Heart right ventricle (tissue), 16 donors: ENCODE data around the gene UBE2D2. TPM values are rescaled to one million over a fixed set of nuclear protein-coding genes. Genes with fewer than 3 reads are reported as not detected.
A peak's percentile ranks its signal among the peaks of the same experiment; 100 is the strongest.
"Not testable (repeated sequence)": the region's sequence is repeated elsewhere in the genome, so short reads cannot be mapped to it uniquely, and the experiment has no call there.

Experiments
- ATAC-seq, 8 donors: fragments of 200-7000 bp; cut with Tn5 transposase; one replicate each; pipeline ENCODE4 v1.9.1; 2020; ENCODE audit warnings: mild to moderate bottlenecking in 8 of 8, moderate library complexity in 8 of 8, moderate number of reproducible peaks in 1 of 8
- DNase-seq, 2 donors: peaks; one replicate each; pipeline ENCODE4 v3.0.0-alpha.2; 2020
- H3K27ac ChIP-seq, 10 donors: fragments of 200-600 bp; sonication (generic) in 2 of 10; one replicate each; pipeline versions ENCODE4 v1.5.0 to v1.8.0; 2020 to 2022; ENCODE audit warnings: mild to moderate bottlenecking in 3 of 10
- H3K27me3 ChIP-seq, 7 donors: fragments of 200-600 bp; one replicate each; pipeline ENCODE4 v1.8.0; 2021 to 2022; ENCODE audit warnings: mild to moderate bottlenecking in 2 of 7
- H3K36me3 ChIP-seq, 9 donors: fragments of 200-600 bp; sonication (generic) in 1 of 9; one replicate each; pipeline versions ENCODE4 v1.5.0 to v1.8.0; 2020 to 2022; ENCODE audit warnings: mild to moderate bottlenecking in 2 of 9
- H3K4me1 ChIP-seq, 9 donors: fragments of 200-600 bp; sonication (generic) in 1 of 9; one replicate each; pipeline versions ENCODE4 v1.5.0 to v1.8.0; 2020 to 2022; ENCODE audit warnings: mild to moderate bottlenecking in 4 of 9
- H3K4me3 ChIP-seq, 10 donors: fragments of 200-600 bp; sonication (generic) in 2 of 10; one replicate each; pipeline versions ENCODE4 v1.5.0 to v1.8.0; 2020 to 2022; ENCODE audit warnings: mild to moderate bottlenecking in 7 of 10, moderate library complexity in 2 of 10
- H3K9me3 ChIP-seq, 11 donors: fragments of 200-600 bp in 10 of 11; sonication (generic) in 2 of 11; one replicate each; pipeline versions ENCODE4 v1.5.0 to v1.8.0; 2013 to 2022; ENCODE audit warnings: mild to moderate bottlenecking in 2 of 11, control low read depth in 1 of 11, moderate library complexity in 1 of 11
- CTCF ChIP-seq, 9 donors: fragments of 200-600 bp; sonication (generic) in 2 of 9; IDR thresholded peaks; one replicate each; pipeline versions ENCODE4 v1.5.0 to v1.8.0; 2021 to 2022; ENCODE audit warnings: antibody characterized with exemption in 9 of 9, mild to moderate bottlenecking in 5 of 9, moderate library complexity in 1 of 9
- WGBS, 2 donors: extraction: QIAGEN DNeasy Blood & Tissue Kit; methylation state at CpG; one replicate each; pipeline ENCODE4 v1.1.7; 2013; ENCODE audit warnings: inconsistent platforms in 1 of 2; 5-methylcytosine and 5-hydroxymethylcytosine counted together
- intact Hi-C, 10 donors: fragments of 100-400 bp; cut with DNase I; formaldehyde crosslinking; loops; one replicate each; pipeline versions ENCODE4 v1.11.1 to v1.14.2; 2022
- long read RNA-seq, 3 donors: library from polyadenylated mRNA; unstranded; transcript quantifications; one replicate each; pipeline ENCODE4 v2.0.0, GENCODE V29; 2020 to 2021
- polyA plus RNA-seq, 2 donors: library from polyadenylated mRNA; stranded (reverse); fragments of 200-250 nt; gene quantifications; one replicate each; pipeline ENCODE4 v1.2.3, GENCODE V29; 2013
- total RNA-seq, 10 donors: library from RNA; stranded (reverse); fragmentation: NEBNext Ultra II Directional in 3 of 10; extraction: Animal tissue kit (Norgen Biotek cat#: 25700) in 3 of 10; gene quantifications; one replicate each; pipeline versions ENCODE4 v1.2.1 to v1.2.4, GENCODE V29; 2021 to 2023
- donor health status: Arrhythmogenic right ventricular cardiomyopathy.
- donor health status: ischemic (EF 13 %, LVEDD 7.1; RV severe dilation, severe dysfunction).
- donor health status: healthy with polysubstance abuse.
- donor health status: DM: no; HTN: yes; CAD: no.
- donor health status: DM: no; HTN: no; CAD: no.
- donor health status: ischemic (EF 25% LVEDD 6.9; RV normal size, moderate dysfunction).
- donor health status: ischemic (EF 25% LVEDD 5.7; RV mildly dilated, moderate dysfunction).
- donor health status: healthy.
- donor health status: DM: yes; HTN: yes; CAD: no.
- donor health status: Ischemic cardiomyopathy.
- donor health status: ischemic (EF 35%, LVEDD 5.7; RV mildly dilated, moderate dysfunction).
- donor health status: nonischemic (EF 11% LVEDD 7.7; RV severe dilation, severe dysfunction).
- donor health status: DM: yes; HTN: yes; CAD: no.
- donor health status: PGD.
- donor health status: ischemic (EF 29% LVEDD 5.4; RV normal size, mild dysfunction).
- donor health status: nonischemic (EF 23%, LVEDD 6.1; RV moderate dilation, normal function).

Gene UBE2D2
- total RNA-seq (100 to 1,000 TPM; 121 to 162 (median 141) TPM), polyA plus RNA-seq (100 to 1,000 TPM in 1 of 2 donors, 10 to 100 TPM in 1; 59.3 to 106 TPM)
- long read RNA-seq, donor 1, transcript UBE2D2-202 (7 exons, 2,702 nt): major isoform, 114 of 134 reads
- long read RNA-seq, donor 1, partial matches to known transcripts: 9 of 134 reads
- long read RNA-seq, donor 1, other reads (novel, unspliced or antisense): 11 of 134 reads
- long read RNA-seq, donor 2, transcript UBE2D2-202 (7 exons, 2,702 nt): major isoform, 111 of 127 reads
- long read RNA-seq, donor 2, partial matches to known transcripts: 7 of 127 reads
- long read RNA-seq, donor 2, other reads (novel, unspliced or antisense): 9 of 127 reads
- long read RNA-seq, donor 3, transcript UBE2D2-202 (7 exons, 2,702 nt): major isoform, 108 of 126 reads
- long read RNA-seq, donor 3, partial matches to known transcripts: 4 of 126 reads
- long read RNA-seq, donor 3, other reads (novel, unspliced or antisense): 14 of 126 reads

GRCh38 chr5:139560752-139561654 is at the start of gene UBE2D2:
Gene UBE2D2, plus strand, starts transcription at chr5:139561339. Its CDS starts 453 bp downstream, at chr5:139561792.
- Histone ChIP-seq H3K27me3 (no peaks in the 10 kb centered on the region), H3K9me3 (no peaks in the 10 kb centered on the region), H3K36me3 (peaks cover 0 to 16% (median 0%) of the 10 kb centered on the region in 9 donors), H3K27ac (peak within 1 kb of the TSS; percentile 84 to 99 (median 98)), H3K4me1 (peaks cover 6 to 46% (median 44%) of the 10 kb centered on the region in 9 donors), H3K4me3 (peak within 1 kb of the TSS; percentile 74 to 99 (median 90))
- DNase-seq (peak; percentile 97 to 99), ATAC-seq (peak; percentile 97 to 99 (median 98))
- WGBS, 2 donors: 0 to 1% methylated on average over 80 to 89 of the region's 89 CpGs
- no peak for TF ChIP-seq CTCF (IDR thresholded peaks at IDR 0.05)
- intact Hi-C loops: loop anchor here in 2 of 10 donors (5.0 kb wide), 1 partner anchor 44 kb away; no protein-coding TSS in a partner anchor

- ATAC-seq: no peak
- H3K27me3 ChIP-seq: no peaks in the 10 kb centered on the region
- peaks cover 0 to 25% (median 12%) of the 10 kb centered on the region in 9 donors for H3K4me1 ChIP-seq
- no peaks in the 10 kb centered on the region for H3K9me3 ChIP-seq
- peak overlapping the region in 4 of 10 donors; percentile 14 to 34 (median 20) for H3K27ac ChIP-seq
- TF ChIP-seq CTCF (IDR thresholded peaks at IDR 0.05): no peak
- intact Hi-C loops: loop anchor here in 8 of 10 donors (1.0 to 5.0 kb wide), 5 partner anchors 88 to 92 kb away; no protein-coding TSS in a partner anchor
- no peaks in the 10 kb centered on the region for H3K36me3 ChIP-seq
- no peak for DNase-seq
- no peak overlapping the region for H3K4me3 ChIP-seq
- WGBS, 2 donors: 64 to 71% methylated on average over 6 of the region's 6 CpGs
Observed at GRCh38 chr5:139512786-139513390, 48.3 kb upstream of the UBE2D2 start.

- peak; percentile 50 to 88 (median 80) for TF ChIP-seq CTCF (IDR thresholded peaks at IDR 0.05)
- Histone ChIP-seq H3K27ac (peak overlapping the region in 4 of 10 donors; percentile 14 to 34 (median 20)), H3K4me1 (peaks cover 0 to 27% (median 15%) of the 10 kb centered on the region in 9 donors)
- intact Hi-C loops: loop anchor here in 7 of 10 donors (1.0 to 5.0 kb wide), 5 partner anchors 89 to 92 kb away; no protein-coding TSS in a partner anchor
- WGBS, 2 donors: 63 to 66% methylated on average over 5 of the region's 5 CpGs
- not testable (repeated sequence) for H3K27me3 ChIP-seq, H3K9me3 ChIP-seq, H3K4me3 ChIP-seq, H3K36me3 ChIP-seq
- peak; percentile 73 to 87 (median 82) for ATAC-seq
- DNase-seq: peak; percentile 78 to 87
Observed at GRCh38 chr5:139513434-139513833, 47.7 kb upstream of the UBE2D2 start.
